ENCODE measurements around the gene PDZD2. TPM values are rescaled to one million over a fixed set of nuclear protein-coding genes. Genes with fewer than 3 reads are reported as not detected.
A peak's percentile ranks its signal among the peaks of the same experiment; 100 is the strongest.
"Not testable (repeated sequence)": the region's sequence is repeated elsewhere in the genome, so short reads cannot be mapped to it uniquely, and the experiment has no call there.

Gene PDZD2
- total RNA-seq, 1 experiment from 2014 or later = 23.0 TPM

DNA sequence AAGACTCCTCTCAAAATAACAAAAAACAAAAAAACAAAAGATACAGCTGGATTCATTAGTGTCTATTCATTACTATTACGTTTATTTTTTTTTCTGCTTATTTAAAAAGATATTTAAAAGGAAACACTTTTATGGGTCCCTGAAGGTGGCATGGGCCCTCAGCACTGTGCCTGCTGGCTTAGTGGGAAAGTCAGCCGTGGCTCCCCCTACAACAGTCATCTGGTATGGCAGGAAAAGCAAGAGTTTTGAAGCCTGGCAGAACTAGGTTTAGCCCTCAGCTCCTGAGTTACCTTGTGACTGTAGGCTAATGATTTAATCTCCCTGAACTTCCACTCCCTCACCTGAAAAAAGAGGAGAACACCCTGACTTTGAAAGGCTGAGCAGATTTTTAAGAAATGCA lies 399.6 kb downstream of the PDZD2 start:
- POLR2A ChIA-PET = no interaction called here
- Mint-ChIP-seq H3K4me3 (ENCODE audit: unreplicated experiment) (no peak overlapping the region), H3K27me3 (ENCODE audit: insufficient read depth, unreplicated experiment) (no peaks in the 10 kb centered on the region), H3K27ac (ENCODE audit: low read depth, unreplicated experiment) (no peak overlapping the region), H3K9me3 (ENCODE audit: unreplicated experiment) (no peaks in the 10 kb centered on the region), H3K36me3 (ENCODE audit: insufficient read depth, unreplicated experiment) (peaks cover 41% of the 10 kb centered on the region), H3K4me1 (ENCODE audit: insufficient read depth, unreplicated experiment) (peaks cover 11% of the 10 kb centered on the region)
- no TSS peak for BruUV-seq (replicated peaks)
- TF ChIP-seq, protein P1, sequence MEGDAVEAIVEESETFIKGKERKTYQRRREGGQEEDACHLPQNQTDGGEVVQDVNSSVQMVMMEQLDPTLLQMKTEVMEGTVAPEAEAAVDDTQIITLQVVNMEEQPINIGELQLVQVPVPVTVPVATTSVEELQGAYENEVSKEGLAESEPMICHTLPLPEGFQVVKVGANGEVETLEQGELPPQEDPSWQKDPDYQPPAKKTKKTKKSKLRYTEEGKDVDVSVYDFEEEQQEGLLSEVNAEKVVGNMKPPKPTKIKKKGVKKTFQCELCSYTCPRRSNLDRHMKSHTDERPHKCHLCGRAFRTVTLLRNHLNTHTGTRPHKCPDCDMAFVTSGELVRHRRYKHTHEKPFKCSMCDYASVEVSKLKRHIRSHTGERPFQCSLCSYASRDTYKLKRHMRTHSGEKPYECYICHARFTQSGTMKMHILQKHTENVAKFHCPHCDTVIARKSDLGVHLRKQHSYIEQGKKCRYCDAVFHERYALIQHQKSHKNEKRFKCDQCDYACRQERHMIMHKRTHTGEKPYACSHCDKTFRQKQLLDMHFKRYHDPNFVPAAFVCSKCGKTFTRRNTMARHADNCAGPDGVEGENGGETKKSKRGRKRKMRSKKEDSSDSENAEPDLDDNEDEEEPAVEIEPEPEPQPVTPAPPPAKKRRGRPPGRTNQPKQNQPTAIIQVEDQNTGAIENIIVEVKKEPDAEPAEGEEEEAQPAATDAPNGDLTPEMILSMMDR (IDR thresholded peaks at IDR 0.05; ENCODE audit: unreplicated experiment) = no peak
- intact Hi-C loops (cut with micrococcal nuclease) = no loop called here
- CTCF ChIA-PET = no interaction called here
- no peak for DNase-seq (ENCODE audit: unreplicated experiment)

DNA sequence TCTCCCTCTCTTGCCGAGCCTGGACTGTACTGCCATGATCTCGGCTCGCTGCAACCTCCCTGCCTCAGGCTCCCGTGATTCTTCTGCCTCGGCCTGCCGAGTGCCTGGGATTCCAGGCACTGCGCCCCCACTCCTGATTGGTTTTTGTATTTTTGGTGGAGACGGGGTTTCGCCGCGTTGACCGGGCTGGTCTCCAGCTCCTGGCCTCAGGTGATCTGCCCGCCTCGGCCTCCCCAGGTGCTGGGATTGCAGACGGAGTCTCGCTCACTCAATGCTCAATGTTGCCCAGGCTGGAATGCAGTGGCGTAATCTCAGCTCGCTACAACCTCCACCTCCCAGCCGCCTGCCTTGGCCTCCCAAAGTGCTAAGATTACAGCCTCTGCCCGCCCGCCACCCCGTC lies 400.2 kb downstream of the PDZD2 start:
- H3K4me1 Mint-ChIP-seq (ENCODE audit: insufficient read depth, unreplicated experiment) = peaks cover 13% of the 10 kb centered on the region
- H3K4me3 Mint-ChIP-seq (ENCODE audit: unreplicated experiment); H3K27me3 Mint-ChIP-seq (ENCODE audit: insufficient read depth, unreplicated experiment); DNase-seq (ENCODE audit: unreplicated experiment); H3K27ac Mint-ChIP-seq (ENCODE audit: low read depth, unreplicated experiment); H3K9me3 Mint-ChIP-seq (ENCODE audit: unreplicated experiment); POLR2A ChIA-PET; BruUV-seq (replicated peaks); intact Hi-C loops (cut with micrococcal nuclease): not testable (repeated sequence)
- peaks cover 45% of the 10 kb centered on the region for H3K36me3 Mint-ChIP-seq (ENCODE audit: insufficient read depth, unreplicated experiment)
- CTCF ChIA-PET = interaction anchor here (0.7 kb wide), 1 partner anchor 93 kb away, joined by 4 read pairs; no protein-coding TSS in a partner anchor

DNA sequence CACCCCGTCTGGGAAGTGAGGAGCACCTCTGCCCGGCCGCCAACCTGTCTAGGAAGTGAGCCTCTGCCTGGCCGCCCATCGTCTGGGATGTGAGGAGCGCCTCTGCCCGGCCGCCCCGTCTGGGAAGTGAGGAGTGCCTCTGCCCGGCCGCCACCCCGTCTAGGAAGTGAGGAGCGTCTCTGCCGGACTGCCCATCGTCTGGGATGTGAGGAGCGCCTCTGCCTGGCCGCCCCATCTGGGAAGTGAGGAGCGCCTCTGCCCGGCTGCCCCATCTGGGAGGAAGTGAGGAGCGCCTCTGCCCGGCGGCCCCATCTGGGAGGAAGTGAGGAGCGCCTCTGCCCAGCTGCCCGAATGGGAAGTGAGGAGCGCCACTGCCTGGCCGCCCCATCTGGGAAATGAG lies 400.7 kb downstream of the PDZD2 start:
- DNase-seq (ENCODE audit: unreplicated experiment); H3K27me3 Mint-ChIP-seq (ENCODE audit: insufficient read depth, unreplicated experiment); POLR2A ChIA-PET; H3K9me3 Mint-ChIP-seq (ENCODE audit: unreplicated experiment); H3K27ac Mint-ChIP-seq (ENCODE audit: low read depth, unreplicated experiment); intact Hi-C loops (cut with micrococcal nuclease); H3K4me3 Mint-ChIP-seq (ENCODE audit: unreplicated experiment); BruUV-seq (replicated peaks): not testable (repeated sequence)
- peaks cover 45% of the 10 kb centered on the region for H3K36me3 Mint-ChIP-seq (ENCODE audit: insufficient read depth, unreplicated experiment)
- peaks cover 18% of the 10 kb centered on the region for H3K4me1 Mint-ChIP-seq (ENCODE audit: insufficient read depth, unreplicated experiment)
- CTCF ChIA-PET = interaction anchor here (0.7 kb wide), 1 partner anchor 93 kb away, joined by 4 read pairs; no protein-coding TSS in a partner anchor

DNA sequence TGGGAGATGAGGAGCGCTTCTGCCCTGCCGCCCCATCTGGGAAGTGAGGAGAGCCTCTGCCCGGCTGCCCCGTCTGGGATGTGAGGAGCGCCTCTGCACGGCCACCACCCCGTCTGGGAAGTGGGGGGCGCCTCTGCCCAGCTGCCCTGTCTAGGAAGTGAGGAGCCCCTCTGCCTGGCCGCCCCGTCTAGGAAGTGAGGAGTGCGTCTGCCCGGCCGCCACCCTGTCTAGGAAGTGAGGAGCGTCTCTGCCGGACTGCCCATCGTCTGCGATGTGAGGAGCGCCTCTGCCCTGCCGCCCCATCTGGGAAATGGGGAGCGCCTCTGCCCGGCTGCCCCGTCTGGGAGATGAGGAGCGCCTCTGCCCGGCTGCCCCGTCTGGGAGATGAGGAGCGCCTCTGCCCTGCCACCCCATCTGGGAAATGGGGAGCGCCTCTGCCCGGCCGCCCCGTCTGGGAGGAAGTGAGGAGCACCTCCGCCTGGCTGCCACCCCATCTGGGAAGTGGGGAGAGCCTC lies 401.3 kb downstream of the PDZD2 start:
- POLR2A ChIA-PET; BruUV-seq (replicated peaks); H3K27me3 Mint-ChIP-seq (ENCODE audit: insufficient read depth, unreplicated experiment); H3K4me3 Mint-ChIP-seq (ENCODE audit: unreplicated experiment); DNase-seq (ENCODE audit: unreplicated experiment); CTCF ChIA-PET; H3K9me3 Mint-ChIP-seq (ENCODE audit: unreplicated experiment); H3K27ac Mint-ChIP-seq (ENCODE audit: low read depth, unreplicated experiment); intact Hi-C loops (cut with micrococcal nuclease): not testable (repeated sequence)
- peaks cover 45% of the 10 kb centered on the region for H3K36me3 Mint-ChIP-seq (ENCODE audit: insufficient read depth, unreplicated experiment)
- peaks cover 24% of the 10 kb centered on the region for H3K4me1 Mint-ChIP-seq (ENCODE audit: insufficient read depth, unreplicated experiment)

DNA sequence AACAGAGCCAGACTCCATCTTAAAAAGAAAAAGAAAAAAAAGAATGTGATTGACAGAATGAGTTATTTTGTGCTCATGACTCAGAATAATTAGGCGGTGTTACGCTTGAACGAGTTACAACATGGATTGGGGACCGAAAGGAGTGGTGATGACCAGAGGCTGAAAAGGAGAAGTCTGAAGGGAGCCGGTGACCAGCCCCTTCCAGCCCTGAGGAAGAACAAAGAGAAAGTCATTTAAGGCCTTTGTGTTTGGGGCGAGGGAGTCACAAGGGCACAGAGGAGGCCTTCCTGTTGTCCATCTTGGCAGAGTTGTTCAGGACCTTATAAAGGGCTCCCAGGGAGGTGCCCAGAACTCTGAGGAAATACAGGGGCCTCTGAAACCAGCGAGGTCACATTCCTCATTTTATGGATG lies 403.6 kb downstream of the PDZD2 start:
- peaks cover 24% of the 10 kb centered on the region for H3K4me1 Mint-ChIP-seq (ENCODE audit: insufficient read depth, unreplicated experiment)
- intact Hi-C loops (cut with micrococcal nuclease) = no loop called here
- no peak overlapping the region for H3K4me3 Mint-ChIP-seq (ENCODE audit: unreplicated experiment)
- BruUV-seq (replicated peaks) = no TSS peak
- peak overlapping the region; percentile 32 for H3K27ac Mint-ChIP-seq (ENCODE audit: low read depth, unreplicated experiment)
- TF ChIP-seq, protein P1 (IDR thresholded peaks at IDR 0.05; ENCODE audit: unreplicated experiment) = no peak
- no peaks in the 10 kb centered on the region for H3K9me3 Mint-ChIP-seq (ENCODE audit: unreplicated experiment)
- POLR2A ChIA-PET = interaction anchor here (0.6 to 0.7 kb wide), 3 partner anchors 54 to 107 kb away, joined by 3 read pairs; no protein-coding TSS in a partner anchor
- CTCF ChIA-PET = no interaction called here
- peak; percentile 64 for DNase-seq (ENCODE audit: unreplicated experiment)
- peaks cover 36% of the 10 kb centered on the region for H3K36me3 Mint-ChIP-seq (ENCODE audit: insufficient read depth, unreplicated experiment)
- no peaks in the 10 kb centered on the region for H3K27me3 Mint-ChIP-seq (ENCODE audit: insufficient read depth, unreplicated experiment)
